NCI-H187 (cell line): ENCODE results near the gene GSC2.

Experiments
- DNase-seq, 2 experiments: peaks; one replicate each; lab custom pipeline; 2025; lab: John Stamatoyannopoulos, UW

Gene GSC2

DNA sequence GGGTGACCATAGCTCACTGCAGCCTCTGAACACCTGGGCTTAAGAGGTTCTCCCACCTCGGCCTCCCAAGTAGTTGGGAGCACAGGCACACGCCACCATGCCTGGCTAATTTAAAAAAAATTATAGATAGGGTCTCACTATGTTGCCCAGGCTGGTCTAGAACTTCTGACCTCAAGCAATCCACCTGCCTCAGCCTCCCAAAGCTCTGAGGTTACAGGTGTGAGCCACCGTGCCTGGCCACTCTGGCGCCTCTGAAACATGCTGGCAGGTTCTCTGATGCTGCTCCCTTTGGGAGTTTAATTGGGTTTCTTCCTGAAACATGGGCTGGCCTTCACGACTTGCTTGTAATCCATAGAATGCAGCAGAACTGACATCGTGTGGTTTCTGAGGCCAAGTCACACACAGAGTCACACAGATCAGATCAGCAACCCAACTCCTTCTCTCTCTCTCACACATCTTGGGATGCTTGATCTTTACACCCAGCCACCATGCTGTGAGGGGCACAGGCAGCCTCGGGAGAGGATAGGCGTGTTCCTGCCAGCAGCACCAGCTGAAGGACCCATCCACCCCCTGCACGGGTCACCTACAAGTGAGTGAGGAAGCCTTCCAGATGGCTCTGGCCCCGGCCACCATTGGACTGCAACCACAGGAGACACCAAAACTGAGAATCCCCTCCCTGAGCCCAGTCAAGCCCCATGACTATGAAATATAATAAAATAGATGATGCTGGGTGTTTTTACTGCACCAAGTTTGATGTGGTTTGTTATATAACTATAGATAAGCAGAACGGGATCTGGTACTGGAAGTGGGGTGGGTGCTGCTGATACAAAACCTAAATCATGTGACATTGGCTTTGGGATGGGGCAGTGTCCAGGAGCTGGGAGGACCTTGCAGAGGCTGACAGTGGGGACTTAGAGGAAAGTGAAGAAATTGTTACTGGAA is 3.1 kb upstream of the GSC2 start:
- DNase-seq, result no peak

DNA sequence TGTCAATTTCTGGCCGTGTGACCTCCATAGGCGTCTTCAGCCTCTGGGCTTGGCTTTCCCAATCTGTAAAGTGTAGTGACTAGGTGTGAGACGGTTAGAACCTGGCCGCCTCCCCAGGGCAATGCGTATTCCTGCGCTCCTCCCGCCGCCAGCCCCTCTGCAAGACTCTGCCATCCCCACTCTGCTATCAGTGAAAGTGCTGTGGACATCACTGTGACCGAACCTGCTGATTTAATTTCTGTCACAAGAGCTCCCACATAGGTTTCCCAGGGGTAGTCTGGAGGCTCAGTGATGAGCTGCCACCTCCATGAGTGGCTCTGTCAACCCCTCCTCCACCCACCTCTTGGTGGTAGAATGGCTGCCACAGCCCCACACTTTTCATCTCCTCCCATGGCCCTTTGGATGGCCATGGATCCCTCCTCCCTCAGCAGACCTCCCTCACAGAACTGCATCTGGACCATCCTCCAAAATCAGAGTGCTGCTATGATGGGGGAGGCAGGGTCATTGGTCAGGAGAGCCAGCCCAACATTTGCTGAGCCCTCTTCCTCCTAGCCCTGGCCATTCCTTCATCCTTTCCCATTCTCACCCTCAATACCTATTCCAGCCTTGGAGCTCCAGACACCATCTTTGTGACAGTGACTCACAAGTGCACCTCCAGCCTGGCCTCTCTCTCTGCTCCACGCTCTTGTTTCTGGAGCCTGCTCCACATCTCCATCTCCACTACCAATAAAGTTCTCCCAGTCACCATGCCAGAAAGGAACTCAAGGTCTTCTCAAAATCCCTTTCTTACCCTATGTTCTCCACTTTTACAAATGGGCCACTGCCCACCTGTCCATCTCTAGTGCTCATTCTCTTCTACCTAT is 1.5 kb upstream of the GSC2 start:
- no peak for DNase-seq

DNA sequence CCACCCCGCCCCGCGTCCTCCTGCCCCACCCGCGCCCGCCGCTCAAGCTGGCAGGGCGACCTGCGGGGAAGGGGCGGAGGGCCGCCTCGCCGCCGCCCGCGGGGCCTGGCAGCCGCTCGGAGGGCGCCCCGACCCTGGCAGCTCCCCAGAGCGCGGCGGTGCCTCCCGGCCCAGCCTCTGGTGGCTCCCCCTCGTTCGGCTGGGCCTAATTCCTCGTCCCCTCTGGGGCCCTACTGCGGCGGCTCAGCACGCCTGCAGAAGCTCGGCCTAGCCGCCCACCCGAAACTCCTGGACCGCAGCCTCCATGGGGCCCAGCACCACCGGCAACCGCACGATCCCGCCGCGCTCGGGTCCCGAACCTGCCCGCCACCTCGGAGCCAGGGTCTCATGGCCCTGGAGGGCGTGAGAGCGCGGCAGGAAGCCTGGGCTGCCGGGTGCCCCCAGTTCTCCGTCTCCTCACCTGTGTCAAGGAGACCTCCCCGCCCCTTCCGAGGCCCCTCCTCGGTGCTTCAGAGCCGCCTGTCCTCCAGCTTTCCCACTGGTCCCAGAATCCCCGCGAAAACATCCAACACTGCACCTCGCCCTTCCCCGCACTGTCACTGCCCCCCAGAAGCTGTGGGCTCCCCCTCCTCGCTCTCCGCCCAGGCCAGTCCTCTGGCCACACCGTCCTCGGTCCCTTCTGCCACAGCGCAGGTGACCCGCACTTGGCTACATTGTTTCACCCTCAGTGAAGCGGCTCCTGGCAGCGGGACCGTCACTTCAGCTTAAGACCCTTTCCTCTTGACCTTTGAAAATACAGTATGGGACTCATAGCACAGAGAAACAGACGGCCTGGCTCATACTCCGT is 613 bp upstream of the GSC2 start:
- DNase-seq, result no peak

DNA sequence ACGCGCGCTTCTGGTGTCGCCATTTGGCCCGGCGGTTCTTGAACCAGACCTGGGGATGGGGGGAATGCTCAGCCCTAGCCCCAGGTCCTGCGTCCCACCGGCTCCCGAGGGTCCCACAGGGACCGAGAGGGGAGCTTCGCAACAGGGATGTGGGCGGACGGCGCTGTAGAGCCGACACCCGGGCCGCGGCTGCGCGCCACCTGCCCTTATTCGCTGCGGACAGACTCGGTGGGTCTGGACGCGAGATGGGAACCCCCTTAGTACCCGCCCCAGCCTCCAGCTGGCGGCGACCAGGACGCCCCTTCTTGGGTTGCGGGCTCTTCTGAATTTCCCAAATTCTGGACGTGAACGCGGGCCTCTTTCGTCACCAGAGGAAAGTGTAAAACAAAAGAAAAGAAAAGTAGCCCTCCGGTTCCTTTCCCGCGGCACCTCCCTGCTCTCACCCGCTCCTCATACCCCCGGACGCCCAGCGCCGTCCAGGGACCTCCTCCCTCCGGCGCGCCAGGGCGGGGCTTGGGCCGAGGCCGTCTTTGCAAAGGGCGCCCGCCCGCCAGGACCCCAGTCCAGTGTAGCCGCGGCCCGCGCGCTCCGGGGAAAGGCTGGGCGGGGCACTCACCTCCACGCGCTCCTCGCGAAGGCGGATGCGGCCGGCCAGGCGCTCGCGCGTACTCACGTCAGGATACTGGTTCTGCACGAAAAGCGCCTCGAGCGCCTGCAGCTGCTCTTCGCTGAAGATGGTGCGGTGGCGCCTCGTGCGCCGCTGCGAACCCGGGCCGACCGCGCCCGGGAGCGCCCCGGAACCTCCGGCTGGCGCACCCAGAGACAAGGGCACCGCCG is 827 bp downstream of the GSC2 start:
- no peak for DNase-seq

DNA sequence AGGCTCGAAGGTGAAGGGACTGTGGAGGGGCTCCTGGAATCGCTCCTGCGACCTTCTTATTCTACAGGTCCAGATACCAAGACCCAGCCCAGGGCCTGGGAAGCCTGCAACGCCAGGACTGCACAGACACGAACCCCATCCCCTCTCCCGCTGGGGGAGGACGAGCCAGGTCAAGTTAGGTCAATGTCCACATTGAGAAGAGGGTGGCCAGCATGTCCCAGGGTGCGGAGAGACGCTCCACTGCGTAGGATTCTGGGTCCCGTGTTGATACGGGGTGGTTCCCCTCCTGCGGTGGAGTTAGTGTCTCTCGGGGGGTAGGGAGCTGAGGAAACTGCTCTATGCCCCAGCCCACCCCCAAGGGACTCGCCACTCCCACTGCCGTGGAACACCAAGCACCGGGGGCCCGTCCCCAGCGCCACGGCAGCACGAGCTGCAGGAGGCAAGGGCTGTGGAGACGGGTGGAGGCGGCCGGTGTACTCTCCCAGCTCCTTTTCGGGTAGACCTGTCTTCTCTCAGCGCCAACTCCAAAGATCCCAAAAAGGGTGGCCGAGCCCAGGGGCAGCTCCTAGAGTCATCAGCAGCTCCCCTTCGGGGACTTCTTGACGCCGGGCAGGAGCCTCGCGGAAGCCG is 1.6 kb downstream of the GSC2 start:
- DNase-seq, result no peak

DNA sequence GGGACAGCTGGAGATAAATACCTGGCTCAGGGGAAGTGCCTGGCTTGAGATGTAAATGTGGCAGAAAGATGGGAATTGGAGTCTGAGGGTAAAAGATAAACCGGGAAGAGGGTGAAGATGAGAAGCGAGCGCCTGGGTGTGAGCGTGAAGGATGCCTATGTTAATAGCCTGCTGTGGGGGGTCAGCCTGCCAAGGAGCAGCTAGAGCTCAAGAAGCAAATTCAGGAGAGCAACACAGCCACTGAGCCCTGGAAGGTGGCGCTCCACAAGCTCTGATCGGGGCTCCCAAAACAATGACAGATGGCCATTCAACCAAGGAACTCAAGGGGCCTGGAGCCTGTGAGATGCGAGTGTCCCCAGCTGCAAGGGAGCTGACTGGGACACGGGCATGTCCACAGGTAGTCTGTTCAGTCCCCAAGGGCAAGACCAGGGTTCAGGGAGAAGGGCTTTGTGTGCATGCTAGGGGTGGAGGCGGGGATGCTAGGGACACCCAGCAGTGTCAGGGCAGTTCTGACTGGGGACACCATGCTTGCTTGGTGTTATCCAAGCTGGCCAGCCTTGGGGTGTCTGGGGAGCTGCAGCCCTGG is 2.8 kb downstream of the GSC2 start:
- DNase-seq, result no peak

DNA sequence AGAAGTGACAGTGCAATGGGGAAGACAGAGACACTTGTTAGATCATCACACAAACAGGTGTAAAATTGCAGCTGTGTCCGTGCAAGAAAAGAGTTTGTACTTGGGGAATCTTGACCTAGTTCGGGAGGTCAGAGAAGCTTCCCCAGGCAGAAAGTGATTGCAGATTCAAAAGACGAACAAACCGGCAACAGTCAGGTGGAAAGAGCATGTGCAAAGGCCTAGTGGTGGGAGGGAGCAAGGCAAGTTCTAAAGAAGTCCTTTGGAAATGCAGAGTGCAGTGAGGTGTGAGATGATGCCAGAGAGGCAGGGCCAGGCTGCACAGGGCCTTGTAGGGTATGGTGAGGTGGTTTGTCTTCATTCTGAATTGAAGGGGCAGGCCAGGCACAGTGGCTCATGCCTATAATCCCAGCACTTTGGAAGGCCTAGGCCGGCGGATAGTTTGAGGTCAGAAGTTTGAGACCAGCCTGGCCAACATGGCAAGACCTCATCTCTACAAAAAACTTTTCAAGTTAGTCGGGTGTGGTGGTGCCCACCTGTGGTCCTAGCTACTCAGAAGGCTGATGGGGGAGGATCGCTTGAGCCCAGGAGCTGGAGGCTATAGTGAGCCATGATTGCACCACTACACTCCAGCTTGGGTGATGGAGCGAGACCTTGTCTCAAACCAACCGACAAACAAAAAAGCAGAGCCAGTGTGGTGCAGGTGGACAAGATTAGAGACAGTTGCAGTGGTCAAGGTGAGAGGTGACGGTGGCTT is 3.7 kb downstream of the GSC2 start:
- DNase-seq, result no peak

DNA sequence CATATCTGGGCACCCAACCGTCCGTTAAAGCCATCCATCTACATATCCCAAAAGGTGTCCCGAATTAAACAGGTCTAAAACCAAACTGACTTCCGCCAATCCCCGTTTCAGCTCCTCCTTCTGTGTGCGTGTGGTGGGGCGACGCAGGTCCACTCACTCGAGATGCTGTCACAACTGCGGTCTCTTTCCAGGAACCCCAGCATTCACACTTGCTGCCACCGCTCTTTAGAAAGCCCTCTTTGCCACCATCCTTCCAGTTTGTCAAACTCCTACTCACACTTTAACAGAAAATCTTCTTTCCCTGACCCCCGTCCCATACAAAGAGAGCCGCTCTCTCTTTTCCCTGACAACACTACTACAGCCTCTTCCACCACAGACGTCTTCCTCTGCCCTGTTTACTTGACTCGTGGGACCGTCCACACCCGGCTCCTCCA is 6.1 kb downstream of the GSC2 start:
- DNase-seq, result no peak

DNA sequence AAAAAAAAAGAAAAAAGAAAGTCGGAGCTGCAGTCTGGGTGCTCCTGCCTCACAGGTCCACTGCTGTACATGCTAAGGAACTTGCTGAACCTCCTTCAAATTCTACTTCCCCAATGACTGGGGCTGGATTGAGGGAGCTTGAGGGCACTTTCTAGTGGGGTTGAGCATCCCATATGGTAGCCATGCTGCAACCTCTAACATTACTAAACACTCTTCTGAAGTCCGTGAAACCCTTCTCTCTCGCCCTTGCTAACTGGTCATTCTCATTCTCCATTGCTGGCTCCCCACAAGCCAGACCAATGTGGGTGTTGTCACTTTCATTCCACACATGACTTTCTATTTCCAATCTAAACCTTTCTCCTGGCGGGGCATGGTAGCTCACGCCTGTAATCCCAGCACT is 6.9 kb downstream of the GSC2 start:
- DNase-seq, result no peak

DNA sequence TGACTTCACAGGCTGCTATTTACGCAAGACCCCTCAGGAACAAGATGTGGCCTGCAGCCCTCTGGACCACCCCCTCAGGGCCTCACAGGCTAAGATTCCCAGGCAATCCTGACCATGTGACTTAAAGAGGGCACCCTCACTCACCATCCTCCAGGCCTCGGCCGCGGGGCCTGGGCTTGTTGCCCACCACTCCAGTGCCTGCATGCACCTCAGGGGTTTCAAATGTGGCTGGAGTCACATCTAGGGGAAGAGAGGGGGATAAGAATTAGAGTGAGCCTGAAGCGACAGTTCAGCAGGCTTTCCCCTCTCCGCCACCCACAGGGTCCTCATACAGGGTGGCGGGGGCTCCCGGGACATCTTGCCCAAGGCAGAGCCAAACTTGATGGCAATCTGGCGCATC is 7.7 kb downstream of the GSC2 start:
- no peak for DNase-seq

DNA sequence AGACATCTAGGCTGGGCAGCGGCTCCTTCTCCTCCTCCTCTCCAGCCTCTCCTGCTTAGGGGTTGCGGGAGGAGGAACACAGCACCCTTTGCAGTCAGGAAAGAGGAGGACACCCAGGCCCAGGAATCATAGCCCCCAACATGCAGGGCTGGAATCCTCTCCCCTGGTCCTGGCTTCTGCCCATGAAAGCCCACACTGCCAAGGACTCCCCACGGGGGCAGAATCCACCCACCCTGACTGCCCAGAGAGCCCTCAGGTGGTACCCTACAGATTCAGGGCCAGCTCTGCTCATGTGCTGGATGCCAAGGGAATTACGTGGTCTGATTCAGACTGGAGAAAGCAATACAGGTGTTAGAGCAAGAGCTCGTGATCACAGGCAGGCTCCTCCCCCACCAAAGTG is 10.1 kb downstream of the GSC2 start:
- DNase-seq, result no peak

DNA sequence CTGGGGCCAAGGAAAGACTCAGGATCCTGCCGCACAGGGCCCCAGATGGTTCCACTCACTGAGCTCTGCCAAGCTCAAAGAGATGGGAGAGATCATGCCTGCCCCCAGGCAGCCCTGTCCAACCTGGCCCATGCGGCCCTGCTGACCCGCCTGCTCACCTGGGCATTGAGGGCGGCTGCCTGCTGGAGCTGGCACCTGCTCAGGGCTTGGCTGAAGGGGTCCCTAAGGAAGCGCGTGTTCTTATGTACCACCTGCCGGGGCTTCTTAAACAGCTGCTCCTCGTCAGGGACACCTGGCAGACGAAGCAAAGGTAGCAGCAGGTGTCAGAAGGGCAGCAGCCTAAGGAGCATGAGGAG is 11.1 kb downstream of the GSC2 start:
- no peak for DNase-seq

DNA sequence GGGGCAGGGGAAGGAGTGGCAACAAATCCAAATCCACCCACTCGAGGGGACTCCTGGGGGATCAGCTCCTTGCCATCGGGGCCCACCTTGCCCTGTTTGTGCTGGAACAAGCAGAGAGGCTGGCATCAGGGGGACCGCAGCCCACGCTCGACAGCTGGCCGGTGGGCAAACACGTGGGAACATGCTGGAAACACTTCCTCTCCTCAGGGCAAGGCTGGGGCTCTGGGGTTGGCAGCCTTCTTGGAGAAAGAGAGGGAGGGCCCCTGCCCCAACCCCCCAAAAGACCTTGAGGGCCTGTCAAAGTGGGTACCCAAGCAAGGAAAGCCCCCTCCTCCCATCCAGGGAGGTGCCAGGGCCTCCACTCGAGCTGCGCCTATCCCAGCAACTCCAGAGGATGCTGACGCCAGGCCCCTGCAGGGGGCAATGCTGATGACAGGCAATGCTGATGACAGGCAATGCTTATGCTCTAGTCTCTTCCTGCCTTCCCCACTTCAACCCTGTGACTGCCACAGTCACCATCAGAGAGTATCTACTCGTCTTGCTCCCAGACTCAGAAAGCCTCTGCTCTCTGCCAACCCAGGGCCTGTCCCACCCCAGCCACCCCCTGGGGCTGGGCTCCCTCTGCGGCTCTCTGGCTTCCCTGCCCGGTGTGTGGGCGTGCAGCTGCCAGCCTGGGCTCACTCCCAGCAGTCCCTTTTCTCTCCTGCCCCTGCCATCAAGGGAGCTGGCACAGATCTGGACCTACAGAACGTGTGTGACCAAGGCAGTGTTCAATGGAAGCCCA is 11.7 kb downstream of the GSC2 start:
- DNase-seq, result no peak

DNA sequence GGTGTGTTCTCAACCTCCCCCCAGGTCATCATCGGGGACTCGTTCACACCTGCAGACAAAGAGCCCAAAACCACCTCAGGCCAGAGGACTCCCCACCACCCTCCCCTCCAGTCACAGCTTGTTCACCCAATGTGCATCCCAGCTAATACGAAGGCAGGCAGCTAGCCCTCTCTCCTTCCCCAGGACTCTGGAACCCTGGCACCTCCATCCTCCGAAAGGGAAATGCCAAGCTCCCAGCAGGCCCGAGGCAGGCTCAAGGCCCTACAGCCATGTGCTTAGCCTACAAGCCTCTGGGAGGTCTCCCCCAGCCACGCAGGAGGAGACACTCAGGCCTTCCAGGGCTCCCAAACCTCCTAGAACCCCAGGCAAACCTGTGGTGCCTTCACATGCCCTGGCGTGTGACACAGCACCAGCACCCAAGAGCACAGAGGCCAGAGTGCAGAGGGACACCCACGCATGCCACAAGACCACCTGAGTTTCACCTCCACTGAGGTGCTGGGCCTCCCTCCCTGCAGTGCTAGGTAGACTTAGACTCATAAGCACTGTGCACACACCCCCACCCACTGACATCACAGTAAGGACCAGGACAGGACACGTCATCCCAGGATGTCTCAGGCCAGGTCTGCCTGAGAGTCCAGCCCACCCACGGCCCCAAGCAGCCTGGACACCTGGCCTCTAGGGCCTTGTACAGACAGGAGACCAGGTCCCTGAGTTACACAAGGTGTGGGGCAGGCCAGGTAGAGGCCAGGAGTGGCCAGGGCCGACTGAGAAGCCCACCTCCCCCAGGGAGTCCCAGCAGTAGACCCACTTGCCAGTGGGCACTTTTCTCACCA is 12.5 kb downstream of the GSC2 start:
- no peak for DNase-seq

DNA sequence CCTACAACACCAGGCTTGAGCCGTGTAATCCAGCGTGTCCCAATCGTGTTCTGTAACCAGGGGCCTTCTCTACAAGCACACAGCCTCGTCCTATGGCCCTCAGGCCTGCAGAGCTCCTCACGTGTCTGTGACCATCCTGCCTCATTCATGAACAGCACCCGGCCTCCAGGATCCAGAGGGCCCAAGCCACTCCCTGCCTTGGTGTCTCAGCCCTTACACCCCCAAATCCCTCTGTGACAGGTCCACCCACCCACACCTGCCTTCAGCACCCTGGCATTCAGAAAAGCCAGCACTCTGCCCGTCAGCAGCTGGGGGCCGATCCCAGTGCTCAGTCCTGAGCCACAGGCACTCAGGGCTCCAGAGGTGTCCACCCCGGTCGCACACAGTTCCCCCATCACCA is 13.2 kb downstream of the GSC2 start:
- DNase-seq, result no peak

DNA sequence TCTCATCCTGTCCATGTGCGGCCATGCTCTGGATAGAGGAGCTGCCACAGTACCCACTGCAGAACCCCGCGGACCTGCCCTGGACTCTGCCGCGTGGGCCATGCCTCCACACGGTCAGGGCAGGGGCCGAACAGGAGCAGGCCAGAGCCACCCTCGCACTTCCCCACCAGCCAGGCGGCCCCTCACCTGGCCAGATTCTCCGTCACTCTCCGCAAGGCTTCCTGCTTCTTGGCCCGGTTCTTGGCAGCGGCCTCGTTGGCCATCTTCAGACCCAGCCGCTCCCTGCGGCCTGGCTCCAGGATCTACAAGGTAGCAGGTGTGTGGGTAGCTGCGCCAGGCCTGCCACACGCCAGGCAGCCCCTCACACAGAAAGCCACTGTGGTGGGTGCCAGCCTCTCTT is 15.2 kb downstream of the GSC2 start:
- DNase-seq, result no peak

DNA sequence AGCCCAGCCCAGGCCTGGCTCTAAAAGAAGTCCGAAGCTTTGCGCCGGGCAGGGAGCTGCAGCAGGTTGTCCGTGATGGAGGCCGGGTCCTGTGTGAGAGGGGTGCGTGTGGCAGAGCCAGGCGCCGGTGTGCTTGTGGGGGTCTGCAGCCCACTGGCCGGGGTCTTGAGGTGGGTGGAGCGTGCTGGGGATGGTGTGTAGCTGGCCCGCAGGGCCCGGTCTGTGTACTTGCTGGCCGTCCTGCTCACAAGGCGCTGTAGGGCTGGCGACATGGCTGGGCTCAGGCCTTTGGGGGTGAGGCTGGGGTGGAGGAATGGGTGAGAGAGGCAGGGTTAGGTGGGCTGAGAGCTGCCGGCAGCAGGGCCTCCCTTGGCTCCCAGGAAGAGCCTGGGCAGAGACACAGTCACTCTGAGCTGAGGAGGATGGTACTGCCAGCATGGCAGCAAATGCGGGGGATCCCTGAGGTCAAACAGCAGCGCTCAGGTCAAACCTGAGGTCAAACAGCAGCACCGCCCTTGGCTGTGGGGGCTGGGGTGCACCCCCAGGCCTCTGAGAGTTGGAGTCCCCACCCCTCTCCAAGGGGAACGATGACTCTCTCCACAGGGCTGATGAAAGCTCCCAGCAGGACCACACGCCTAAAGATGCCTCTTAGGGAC is 15.8 kb downstream of the GSC2 start:
- DNase-seq, result no peak
